GM12878 (cell line): ENCODE measurements around the gene GUCY1A1. TPM values are rescaled to one million over a fixed set of nuclear protein-coding genes. Genes with fewer than 3 reads are reported as not detected.
"Not testable (repeated sequence)": the region's sequence is repeated elsewhere in the genome, so short reads cannot be mapped to it uniquely, and the experiment has no call there.

Experiments
- ATAC-seq: fragments of 200-7000 bp; cut with Tn5 transposase; 3 replicates; pipeline ENCODE4 v1.9.1; 2020; ENCODE audit warnings: mild to moderate bottlenecking, moderate library complexity
- BruUV-seq: library from RNA; stranded (reverse); fragments of 400-500 nt; replicated peaks from 2 replicates; lab custom pipeline; 2021; lab: Mats Ljungman, UMichigan
- CTCF ChIA-PET: fragments of 300-600 bp; sonication (Branson Sonifier 250); formaldehyde crosslinking; extraction: SDS; loops from one replicate; lab custom pipeline; 2021; ENCODE audit warnings: inconsistent platforms; lab: Yijun Ruan, JAX
- POLR2A ChIA-PET: fragments of 350-600 bp; formaldehyde crosslinking; extraction: SDS; loops from one replicate; lab custom pipeline; 2021; ENCODE audit warnings: inconsistent platforms; lab: Charles Lee
- RAD21 ChIA-PET: fragments of 300-600 bp; sonication (Branson Sonifier 250); formaldehyde crosslinking; loops from one replicate; lab custom pipeline; 2023; ENCODE audit warnings: antibody characterized with exemption; ENCODE audit not compliant: unreplicated experiment; lab: Charles Lee
- SMC1A ChIA-PET: fragments of 300-600 bp; sonication (Branson Sonifier 250); formaldehyde crosslinking; loops from one replicate; lab custom pipeline; 2023; ENCODE audit not compliant: unreplicated experiment, uncharacterized antibody; lab: Charles Lee
- DNase-seq: peaks from one replicate; pipeline ENCODE4 v3.0.0-alpha.2; 2011; ENCODE audit warnings: low read depth, low spot score
- FAIRE-seq: peaks from 3 replicates; lab custom pipeline; 2011; peaks lifted over from hg19 to GRCh38; lab: Jason Lieb, UNC
- H2AFZ ChIP-seq: 2 replicates; pipeline ENCODE4 v1.6.0; 2011; ENCODE audit warnings: low read depth, low read length, control low read depth; ENCODE audit not compliant: control insufficient read depth
- H3K27ac ChIP-seq: 2 replicates; pipeline ENCODE4 v1.5.1; 2011; ENCODE audit warnings: control low read depth; ENCODE audit not compliant: control insufficient read depth, insufficient read depth
- H3K27me3 ChIP-seq, 2 experiments: replicated peaks in 1 of 2; 2 replicates each; pipeline versions ENCODE4 v1.6.0 to v1.6.1; 2011; ENCODE audit warnings: low read length in 1 of 2; ENCODE audit not compliant: control insufficient read depth in 2 of 2, insufficient read depth in 2 of 2
- H3K36me3 ChIP-seq, 2 experiments: 2 replicates each; pipeline ENCODE4 v1.5.1; 2011; ENCODE audit warnings: low read length in 1 of 2; ENCODE audit not compliant: control insufficient read depth in 2 of 2, insufficient read depth in 2 of 2
- H3K4me1 ChIP-seq: 2 replicates; pipeline ENCODE4 v1.6.1; 2011; ENCODE audit warnings: mild to moderate bottlenecking, low read length, moderate library complexity, mixed read lengths; ENCODE audit not compliant: control insufficient read depth, insufficient read depth
- H3K4me2 ChIP-seq: 2 replicates; pipeline ENCODE4 v1.6.0; 2011; ENCODE audit warnings: control low read depth; ENCODE audit not compliant: control insufficient read depth, insufficient read depth
- H3K4me3 ChIP-seq: fragments of 200-600 bp; sonication (generic); 2 replicates; pipeline ENCODE4 v1.5.1; 2016
- H3K79me2 ChIP-seq: 2 replicates; pipeline ENCODE4 v1.6.0; 2011; ENCODE audit warnings: low read length; ENCODE audit not compliant: control insufficient read depth, insufficient read depth
- H3K9ac ChIP-seq: 2 replicates; pipeline ENCODE4 v1.8.0; 2011; ENCODE audit warnings: low read length, control low read depth, mixed read lengths; ENCODE audit not compliant: control insufficient read depth, insufficient read depth
- H3K9me3 ChIP-seq: replicated peaks from 3 replicates; pipeline ENCODE4 v1.5.1; 2011; ENCODE audit warnings: mild to moderate bottlenecking, low read length; ENCODE audit not compliant: control insufficient read depth, insufficient read depth
- H4K20me1 ChIP-seq: 2 replicates; pipeline ENCODE4 v1.6.0; 2011; ENCODE audit not compliant: control insufficient read depth, insufficient read depth
- EED ChIP-seq: sonication (generic); IDR thresholded peaks from 2 replicates; pipeline ENCODE4 v1.6.1; 2016; ENCODE audit warnings: antibody characterized with exemption, low read depth
- HDGF ChIP-seq: fragments of 450-650 bp; IDR thresholded peaks from 2 replicates; pipeline ENCODE4 v1.6.1; 2016; ENCODE audit warnings: antibody characterized with exemption
- KDM1A ChIP-seq: fragments of 200-600 bp; sonication (generic); IDR thresholded peaks from 2 replicates; pipeline ENCODE4 v1.6.1; 2016; ENCODE audit warnings: borderline replicate concordance
- POLR2AphosphoS5 ChIP-seq: IDR thresholded peaks from 2 replicates; pipeline ENCODE4 v1.6.1; 2011; ENCODE audit warnings: mild to moderate bottlenecking, low read length, inconsistent platforms
- SREBF2 ChIP-seq: IDR thresholded peaks from 2 replicates; pipeline ENCODE4 v1.6.1; 2012; ENCODE audit warnings: mild to moderate bottlenecking, low read length
- SUPT20H ChIP-seq: IDR thresholded peaks from 2 replicates; pipeline ENCODE4 v1.6.1; 2011; ENCODE audit warnings: low read depth, mild to moderate bottlenecking, low read length, moderate library complexity, borderline replicate concordance; ENCODE audit not compliant: control insufficient read depth
- ZSCAN29 ChIP-seq: fragments of 450-650 bp; IDR thresholded peaks from 2 replicates; pipeline ENCODE4 v1.6.1; 2017; ENCODE audit warnings: mild to moderate bottlenecking, moderate library complexity
- WGBS: methylation state at CpG from one replicate; pipeline ENCODE4 v1.1.6; 2016; ENCODE audit warnings: low lambda C conversion rate; ENCODE audit not compliant: insufficient replicate concordance, insufficient coverage; ENCODE audit errors: missing lambda C conversion rate; 5-methylcytosine and 5-hydroxymethylcytosine counted together
- in situ Hi-C: fragments of 300-500 bp; cut with MboI; formaldehyde crosslinking; loops from 9 replicates; pipeline ENCODE4 v1.14.3; 2018; ENCODE audit warnings: mixed read lengths
- intact Hi-C: fragments of 100-400 bp; cut with micrococcal nuclease; formaldehyde crosslinking; loops from one replicate; pipeline ENCODE4 v1.14.2; 2022; ENCODE audit not compliant: unreplicated experiment
- polyA plus RNA-seq, 11 experiments: library from polyadenylated mRNA; depleted of rRNA in 4 of 11; unstranded in 6 of 11; stranded (reverse) in 5 of 11; fragments of >200 nt; fragmentation: Nextera tagmentation in 4 of 11; fragmentation: Illumina TruSeq in 1 of 11; extraction: Ambion mirVana in 4 of 11; extraction: Trizol in 1 of 11; gene quantifications; 1 replicate in 1 of 11; 2 replicates in 10 of 11; pipeline versions ENCODE4 v1.2.1 to v1.2.3, GENCODE V29; 2011 to 2016; ENCODE audit warnings: inconsistent platforms in 2 of 11, missing spikeins in 2 of 11, low read depth in 1 of 11
- total RNA-seq, 4 experiments: library from RNA; depleted of rRNA in 3 of 4; stranded (reverse); fragments of >200 nt in 3 of 4; fragmentation: Illumina TruSeq in 1 of 4; extraction: Trizol in 1 of 4; gene quantifications; 2 replicates each; pipeline versions ENCODE4 v1.2.1 to v1.2.3, GENCODE V29; 2013 to 2021
- TF ChIP-seq, protein P1 (sequence below): fragments of 450-650 bp; IDR thresholded peaks from 2 replicates; pipeline ENCODE4 v1.6.1; 2017; ENCODE audit warnings: mild to moderate bottlenecking, moderate library complexity

GUCY1A1 gene
- total and polyA plus RNA-seq, 10 of the 15 experiments (the other 5 are each of a cell fraction or from before 2014, with no cell fraction given) = 0.44 to 22.6 (median 0.55) TPM

DNA sequence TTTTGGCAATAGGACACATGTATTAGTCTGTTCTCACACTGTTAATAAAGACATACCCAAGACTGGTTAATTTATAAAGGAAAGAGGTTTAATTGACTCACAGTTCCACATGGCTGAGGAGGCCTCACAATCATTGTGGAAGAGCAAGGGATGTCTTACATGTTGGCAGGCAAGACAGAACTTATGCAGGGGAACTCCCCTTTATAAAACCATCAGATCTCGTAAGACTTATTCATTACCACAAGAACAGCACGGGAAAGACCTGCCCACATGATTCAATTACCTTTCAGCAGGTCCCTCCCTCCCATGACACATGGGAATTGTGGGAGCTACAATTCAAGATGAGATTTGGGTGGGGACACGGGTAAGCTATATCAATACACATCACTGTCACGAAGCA, 15.9 kb upstream of the GUCY1A1 start:
- intact Hi-C loops, H3K4me2 ChIP-seq, H3K79me2 ChIP-seq, H3K36me3 ChIP-seq, ATAC-seq, H3K4me1 ChIP-seq, H3K9me3 ChIP-seq, BruUV-seq, H3K27ac ChIP-seq, DNase-seq, H2AFZ ChIP-seq, H3K27me3 ChIP-seq, H3K4me3 ChIP-seq, H3K9ac ChIP-seq, FAIRE-seq, H4K20me1 ChIP-seq, in situ Hi-C loops: not testable (repeated sequence)
- ChIA-PET RAD21 (interaction anchor here (0.7 to 4.7 kb wide), 5 partner anchors 9 to 122 kb away, joined by 3 to 25 read pairs (median 4); no protein-coding TSS in a partner anchor), SMC1A (interaction anchor here (0.8 to 2.3 kb wide), 6 partner anchors 9 to 52 kb away, joined by 3 to 14 read pairs (median 3); no protein-coding TSS in a partner anchor), CTCF (interaction anchor here (0.6 kb wide), 2 partner anchors 39 to 47 kb away, joined by 3 read pairs; no protein-coding TSS in a partner anchor), POLR2A (interaction anchor here (1.0 to 1.3 kb wide), 4 partner anchors 13 to 25 kb away, joined by 3 to 7 read pairs (median 4); no protein-coding TSS in a partner anchor)
- 34% methylated on average over 4 of the region's 4 CpGs for WGBS

DNA sequence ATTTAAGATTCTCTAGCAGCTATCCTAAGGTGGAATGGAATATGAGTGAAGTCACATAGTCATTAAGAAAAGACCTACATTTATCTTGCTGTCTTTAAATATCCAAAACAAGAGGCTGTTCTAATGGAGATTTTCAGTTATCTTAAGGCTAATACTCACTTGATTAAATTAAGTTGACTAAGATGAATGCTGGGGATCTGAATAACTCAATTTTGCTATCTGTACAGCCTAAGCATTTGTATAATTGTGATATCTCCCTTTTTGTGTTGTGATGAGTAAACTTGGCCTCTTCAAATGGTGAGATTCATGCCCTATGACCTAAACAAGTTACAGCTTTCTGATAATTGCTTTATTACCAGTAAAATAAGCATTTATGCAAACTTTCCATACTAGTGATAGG, 13.6 kb upstream of the GUCY1A1 start:
- Histone ChIP-seq H3K4me2 (no peak overlapping the region), H3K27me3 (no peaks in the 10 kb centered on the region), H3K9me3 (no peaks in the 10 kb centered on the region; the same call in 2 of the 3 replicates), H3K79me2 (no peaks in the 10 kb centered on the region), H3K4me1 (no peaks in the 10 kb centered on the region), H3K27ac (no peak overlapping the region), H3K4me3 (no peak overlapping the region), H2AFZ (no peak overlapping the region), H3K9ac (no peak overlapping the region), H4K20me1 (no peaks in the 10 kb centered on the region), H3K36me3 (no peaks in the 10 kb centered on the region)
- POLR2A ChIA-PET = interaction anchor here (2.1 kb wide), 1 partner anchor 10 kb away, joined by 5 read pairs; no protein-coding TSS in a partner anchor
- BruUV-seq = no TSS peak
- RAD21 ChIA-PET = interaction anchor here (0.9 kb wide), 1 partner anchor 13 kb away, joined by 4 read pairs; no protein-coding TSS in a partner anchor
- intact Hi-C loops (no loop called here), in situ Hi-C loops (no loop called here)
- ATAC-seq = no peak
- SMC1A ChIA-PET = interaction anchor here (0.8 to 2.1 kb wide), 5 partner anchors 9 to 126 kb away, joined by 3 to 11 read pairs (median 4); no protein-coding TSS in a partner anchor
- TF ChIP-seq EED (no peak), HDGF (no peak), SREBF2 (no peak), SUPT20H (no peak), POLR2AphosphoS5 (no peak), ZSCAN29 (no peak), KDM1A (no peak)
- TF ChIP-seq, protein P1, sequence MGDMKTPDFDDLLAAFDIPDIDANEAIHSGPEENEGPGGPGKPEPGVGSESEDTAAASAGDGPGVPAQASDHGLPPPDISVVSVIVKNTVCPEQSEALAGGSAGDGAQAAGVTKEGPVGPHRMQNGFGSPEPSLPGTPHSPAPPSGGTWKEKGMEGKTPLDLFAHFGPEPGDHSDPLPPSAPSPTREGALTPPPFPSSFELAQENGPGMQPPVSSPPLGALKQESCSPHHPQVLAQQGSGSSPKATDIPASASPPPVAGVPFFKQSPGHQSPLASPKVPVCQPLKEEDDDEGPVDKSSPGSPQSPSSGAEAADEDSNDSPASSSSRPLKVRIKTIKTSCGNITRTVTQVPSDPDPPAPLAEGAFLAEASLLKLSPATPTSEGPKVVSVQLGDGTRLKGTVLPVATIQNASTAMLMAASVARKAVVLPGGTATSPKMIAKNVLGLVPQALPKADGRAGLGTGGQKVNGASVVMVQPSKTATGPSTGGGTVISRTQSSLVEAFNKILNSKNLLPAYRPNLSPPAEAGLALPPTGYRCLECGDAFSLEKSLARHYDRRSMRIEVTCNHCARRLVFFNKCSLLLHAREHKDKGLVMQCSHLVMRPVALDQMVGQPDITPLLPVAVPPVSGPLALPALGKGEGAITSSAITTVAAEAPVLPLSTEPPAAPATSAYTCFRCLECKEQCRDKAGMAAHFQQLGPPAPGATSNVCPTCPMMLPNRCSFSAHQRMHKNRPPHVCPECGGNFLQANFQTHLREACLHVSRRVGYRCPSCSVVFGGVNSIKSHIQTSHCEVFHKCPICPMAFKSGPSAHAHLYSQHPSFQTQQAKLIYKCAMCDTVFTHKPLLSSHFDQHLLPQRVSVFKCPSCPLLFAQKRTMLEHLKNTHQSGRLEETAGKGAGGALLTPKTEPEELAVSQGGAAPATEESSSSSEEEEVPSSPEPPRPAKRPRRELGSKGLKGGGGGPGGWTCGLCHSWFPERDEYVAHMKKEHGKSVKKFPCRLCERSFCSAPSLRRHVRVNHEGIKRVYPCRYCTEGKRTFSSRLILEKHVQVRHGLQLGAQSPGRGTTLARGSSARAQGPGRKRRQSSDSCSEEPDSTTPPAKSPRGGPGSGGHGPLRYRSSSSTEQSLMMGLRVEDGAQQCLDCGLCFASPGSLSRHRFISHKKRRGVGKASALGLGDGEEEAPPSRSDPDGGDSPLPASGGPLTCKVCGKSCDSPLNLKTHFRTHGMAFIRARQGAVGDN = no peak
- CTCF ChIA-PET = interaction anchor here (1.5 kb wide), 1 partner anchor 13 kb away, joined by 3 read pairs; no protein-coding TSS in a partner anchor
- DNase-seq = no peak
- no peak for FAIRE-seq
